SH-SY5Y (cell line): Measurements from ENCODE around the gene SETD1B.

ENCODE experiments used
- GATA2 ChIP-seq: IDR thresholded peaks from 2 replicates; pipeline ENCODE4 v1.6.1; 2011; ENCODE audit warnings: mild to moderate bottlenecking, low read depth, low read length
- GATA3 ChIP-seq: IDR thresholded peaks from 2 replicates; pipeline ENCODE4 v1.6.1; 2011; ENCODE audit warnings: low read depth, mild to moderate bottlenecking, low read length, moderate library complexity

DNA sequence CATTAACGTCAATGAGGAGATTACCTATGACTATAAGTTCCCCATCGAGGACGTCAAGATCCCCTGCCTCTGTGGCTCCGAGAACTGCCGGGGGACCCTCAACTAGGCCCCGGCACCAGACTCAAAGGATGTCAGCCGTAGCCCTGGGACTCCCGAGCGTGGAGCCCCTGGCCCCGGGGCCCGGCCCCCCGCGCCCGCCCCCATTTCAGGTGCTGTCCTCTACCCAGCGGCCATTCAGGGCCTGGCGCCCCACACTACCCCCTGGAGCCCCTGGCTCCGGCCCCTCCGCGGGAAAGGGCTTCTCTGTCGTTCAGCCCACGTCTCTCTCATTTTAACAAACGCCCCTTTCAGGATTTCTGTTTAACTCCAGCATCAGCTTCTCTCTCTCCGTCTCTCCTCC, 26.3 kb downstream of the SETD1B start:
- TF ChIP-seq GATA2 (no peak), GATA3 (no peak)
